Spinal cord (tissue), 10 donors: ENCODE measurements around the gene MIA. TPM values are rescaled to one million over a fixed set of nuclear protein-coding genes. Genes with fewer than 3 reads are reported as not detected.
"Not testable (repeated sequence)": the region's sequence is repeated elsewhere in the genome, so short reads cannot be mapped to it uniquely, and the experiment has no call there.

Source experiments
- DNase-seq, 6 donors: peaks; one replicate each; pipeline versions ENCODE4 v3.0.0 to v3.0.0-alpha.2; 2013 to 2015; ENCODE audit warnings: low spot score in 6 of 6, low read depth in 4 of 6
- H3K27ac ChIP-seq: one replicate; pipeline ENCODE4 v1.5.1; 2013; ENCODE audit warnings: low read depth, low read length, control low read depth
- H3K27me3 ChIP-seq: one replicate; pipeline ENCODE4 v1.6.1; 2013; ENCODE audit warnings: low read length; ENCODE audit not compliant: control insufficient read depth, insufficient read depth
- H3K36me3 ChIP-seq: one replicate; pipeline ENCODE4 v1.6.1; 2013; ENCODE audit warnings: low read length; ENCODE audit not compliant: control insufficient read depth, insufficient read depth
- H3K4me1 ChIP-seq: one replicate; pipeline ENCODE4 v1.6.1; 2013; ENCODE audit warnings: low read length; ENCODE audit not compliant: control insufficient read depth, insufficient read depth
- H3K4me3 ChIP-seq: one replicate; pipeline ENCODE4 v1.5.1; 2013; ENCODE audit warnings: low read depth, low read length, control low read depth
- H3K9me3 ChIP-seq: one replicate; pipeline ENCODE4 v1.6.1; 2013; ENCODE audit warnings: low read length; ENCODE audit not compliant: control insufficient read depth, insufficient read depth
- WGBS: methylation state at CpG from one replicate; pipeline ENCODE4 v1.1.5; 2013; ENCODE audit warnings: missing lambda C conversion rate; ENCODE audit not compliant: insufficient coverage; 5-methylcytosine and 5-hydroxymethylcytosine counted together
- polyA plus RNA-seq, 2 donors: library from polyadenylated mRNA; unstranded; fragments of 120-200 nt; gene quantifications; one replicate each; pipeline ENCODE4 v1.2.1, GENCODE V29; 2013; ENCODE audit not compliant: insufficient read length in 2 of 2
- total RNA-seq, 2 donors: library from RNA; depleted of rRNA in 1 of 2; stranded (reverse); fragments of 120-200 nt in 1 of 2; fragments of >200 nt in 1 of 2; gene quantifications; one replicate each; pipeline versions ENCODE4 v1.2.3 to v1.2.4, GENCODE V29; 2013 to 2014
- donor health status: healthy.

The MIA gene
- total and polyA plus RNA-seq, 4 donors: 7.9 to 20.2 (median 14.2) TPM

DNA sequence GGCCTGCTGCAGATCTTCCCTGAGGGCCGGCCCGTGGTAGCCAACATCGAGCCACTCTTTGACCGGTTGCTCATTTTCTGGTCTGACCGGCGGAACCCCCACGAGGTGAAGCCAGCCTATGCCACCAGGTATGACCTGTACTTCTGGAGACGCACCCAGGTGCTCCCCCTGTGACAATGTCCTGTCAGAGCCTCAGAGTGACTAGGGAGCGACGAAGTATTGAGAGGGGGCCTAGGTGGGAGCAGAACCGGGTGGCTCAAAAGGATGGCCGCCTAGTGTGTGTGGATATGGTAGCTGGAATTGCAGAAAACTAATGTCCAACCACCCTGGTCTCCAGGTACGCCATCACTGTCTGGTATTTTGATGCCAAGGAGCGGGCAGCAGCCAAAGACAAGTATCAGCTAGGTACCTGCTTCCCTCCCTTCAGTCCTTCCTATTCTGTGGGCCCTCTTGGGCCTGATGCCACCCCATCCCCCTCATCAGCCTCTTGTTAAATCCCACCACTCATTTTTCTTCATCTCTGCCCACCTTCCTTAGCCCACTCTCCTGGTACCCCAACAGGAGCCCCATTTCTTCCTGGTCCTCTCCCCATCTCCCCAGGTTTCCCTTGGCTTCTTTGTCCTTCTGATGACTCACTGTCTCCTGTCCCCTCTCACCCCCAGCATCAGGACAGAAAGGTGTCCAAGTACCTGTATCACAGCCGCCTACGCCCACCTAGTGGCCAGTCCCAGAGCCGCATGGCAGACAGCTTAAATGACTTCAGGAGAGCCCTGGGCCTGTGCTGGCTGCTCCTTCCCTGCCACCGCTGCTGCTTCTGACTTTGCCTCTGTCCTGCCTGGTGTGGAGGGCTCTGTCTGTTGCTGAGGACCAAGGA lies 32.1 kb downstream of the MIA start:
- peak in 2 of 6 donors; percentile 21 to 47 for DNase-seq
- H3K9me3 ChIP-seq: no peaks in the 10 kb centered on the region
- no peak overlapping the region for H3K4me3 ChIP-seq
- no peaks in the 10 kb centered on the region for H3K27me3 ChIP-seq
- 55% methylated on average over 17 of the region's 18 CpGs for WGBS
- peaks cover 90% of the 10 kb centered on the region for H3K4me1 ChIP-seq
- peak overlapping the region; percentile 70 for H3K27ac ChIP-seq
- peaks cover 63% of the 10 kb centered on the region for H3K36me3 ChIP-seq

DNA sequence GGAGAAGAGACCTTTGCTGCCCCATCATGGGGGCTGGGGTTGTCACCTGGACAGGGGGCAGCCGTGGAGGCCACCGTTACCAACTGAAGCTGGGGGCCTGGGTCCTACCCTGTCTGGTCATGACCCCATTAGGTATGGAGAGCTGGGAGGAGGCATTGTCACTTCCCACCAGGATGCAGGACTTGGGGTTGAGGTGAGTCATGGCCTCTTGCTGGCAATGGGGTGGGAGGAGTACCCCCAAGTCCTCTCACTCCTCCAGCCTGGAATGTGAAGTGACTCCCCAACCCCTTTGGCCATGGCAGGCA lies 32.7 kb downstream of the MIA start:
- no peak overlapping the region for H3K27ac ChIP-seq
- H3K27me3 ChIP-seq: no peaks in the 10 kb centered on the region
- peaks cover 57% of the 10 kb centered on the region for H3K36me3 ChIP-seq
- no peak overlapping the region for H3K4me3 ChIP-seq
- no peak for DNase-seq
- 93% methylated on average over 2 of the region's 2 CpGs for WGBS
- H3K4me1 ChIP-seq: peaks cover 86% of the 10 kb centered on the region
- no peaks in the 10 kb centered on the region for H3K9me3 ChIP-seq

GRCh38 chr19:40808497-40808896 lies 33.2 kb downstream of the MIA start:
- no peak overlapping the region for H3K4me3 ChIP-seq
- 95% methylated on average over 5 of the region's 5 CpGs for WGBS
- H3K4me1 ChIP-seq: peaks cover 84% of the 10 kb centered on the region
- H3K36me3 ChIP-seq: peaks cover 51% of the 10 kb centered on the region
- no peak overlapping the region for H3K27ac ChIP-seq
- H3K9me3 ChIP-seq: no peaks in the 10 kb centered on the region
- H3K27me3 ChIP-seq: no peaks in the 10 kb centered on the region
- DNase-seq: no peak

GRCh38 chr19:40809358-40810086 lies 34.2 kb downstream of the MIA start:
- WGBS: 93% methylated on average over 39 of the region's 39 CpGs
- Histone ChIP-seq H3K36me3 (peaks cover 42% of the 10 kb centered on the region), H3K27me3 (no peaks in the 10 kb centered on the region), H3K4me3 (no peak overlapping the region), H3K9me3 (no peaks in the 10 kb centered on the region), H3K27ac (no peak overlapping the region), H3K4me1 (peaks cover 80% of the 10 kb centered on the region)
- DNase-seq: peak in 1 of 6 donors; percentile 5

GRCh38 chr19:40810160-40810559 lies 34.8 kb downstream of the MIA start:
- no peaks in the 10 kb centered on the region for H3K9me3 ChIP-seq
- H3K4me3 ChIP-seq: peak overlapping the region; percentile 39
- WGBS: 73% methylated on average over 4 of the region's 14 CpGs
- H3K27me3 ChIP-seq: no peaks in the 10 kb centered on the region
- peak overlapping the region; percentile 47 for H3K27ac ChIP-seq
- peaks cover 74% of the 10 kb centered on the region for H3K4me1 ChIP-seq
- no peak for DNase-seq
- H3K36me3 ChIP-seq: peaks cover 36% of the 10 kb centered on the region

GRCh38 chr19:40810649-40811408 lies 35.5 kb downstream of the MIA start:
- H3K27ac ChIP-seq: peak overlapping the region; percentile 82
- peaks cover 32% of the 10 kb centered on the region for H3K36me3 ChIP-seq
- peaks cover 68% of the 10 kb centered on the region for H3K4me1 ChIP-seq
- DNase-seq: peak in 2 of 6 donors; percentile 77 to 87
- 2% methylated on average over 48 of the region's 65 CpGs for WGBS
- not testable (repeated sequence) for H3K27me3 ChIP-seq, H3K9me3 ChIP-seq
- peak overlapping the region; percentile 39 for H3K4me3 ChIP-seq

DNA sequence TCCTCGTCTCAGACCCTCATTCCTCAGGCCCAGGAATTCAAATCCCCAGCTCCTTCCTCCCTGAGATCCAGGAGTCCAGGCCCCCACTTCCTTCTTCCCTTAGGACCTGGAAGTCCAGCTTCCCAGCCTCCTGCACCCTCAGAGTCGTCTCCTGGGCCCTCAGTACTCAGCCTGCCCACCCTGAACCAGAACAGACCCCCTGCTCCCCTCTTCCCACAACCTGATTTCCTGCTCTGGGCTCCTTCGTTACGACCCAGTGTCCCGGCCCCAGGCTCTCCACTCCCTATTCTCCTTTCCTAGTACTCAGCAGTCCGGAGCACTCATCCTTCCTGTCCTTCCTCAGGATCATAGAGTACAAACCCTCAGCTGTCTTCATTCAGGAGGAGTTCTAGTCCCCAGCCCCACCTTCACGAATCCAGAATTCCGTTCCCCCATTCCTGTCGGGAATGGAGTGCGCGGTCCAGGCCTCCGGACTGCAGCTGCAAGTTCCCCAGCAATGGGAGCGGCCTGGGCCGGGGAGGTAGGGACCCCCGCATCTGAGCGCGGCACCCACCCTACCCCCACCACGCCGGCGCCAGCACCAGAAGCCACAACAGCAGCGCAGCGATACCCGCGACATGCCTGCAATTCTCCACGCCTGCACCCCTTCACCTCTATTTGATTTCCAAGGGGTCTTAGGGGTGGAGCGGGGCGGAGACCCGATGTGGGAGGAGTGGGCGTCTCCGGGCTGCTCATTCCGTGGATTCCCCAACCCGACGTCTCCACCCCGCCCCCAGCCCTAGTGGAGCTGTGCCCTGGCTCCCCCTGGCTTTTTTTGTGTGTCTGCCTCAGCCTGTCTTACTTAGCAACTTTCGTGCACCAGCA lies 36.4 kb downstream of the MIA start:
- Histone ChIP-seq H3K4me1 (peaks cover 59% of the 10 kb centered on the region), H3K27ac (peak overlapping the region; percentile 82), H3K9me3 (no peaks in the 10 kb centered on the region), H3K27me3 (no peaks in the 10 kb centered on the region), H3K4me3 (peak overlapping the region; percentile 39), H3K36me3 (peaks cover 32% of the 10 kb centered on the region)
- 9% methylated on average over 18 of the region's 35 CpGs for WGBS
- peak in 2 of 6 donors; percentile 68 to 79 for DNase-seq

- 81% methylated on average over 6 of the region's 7 CpGs for WGBS
- not testable (repeated sequence) for H3K4me3 ChIP-seq, H3K9me3 ChIP-seq, DNase-seq, H3K27me3 ChIP-seq
- Histone ChIP-seq H3K4me1 (peaks cover 50% of the 10 kb centered on the region), H3K36me3 (peaks cover 24% of the 10 kb centered on the region), H3K27ac (peak overlapping the region; percentile 49)
Observed at GRCh38 chr19:40812571-40812970, 37.2 kb downstream of the MIA start.

DNA sequence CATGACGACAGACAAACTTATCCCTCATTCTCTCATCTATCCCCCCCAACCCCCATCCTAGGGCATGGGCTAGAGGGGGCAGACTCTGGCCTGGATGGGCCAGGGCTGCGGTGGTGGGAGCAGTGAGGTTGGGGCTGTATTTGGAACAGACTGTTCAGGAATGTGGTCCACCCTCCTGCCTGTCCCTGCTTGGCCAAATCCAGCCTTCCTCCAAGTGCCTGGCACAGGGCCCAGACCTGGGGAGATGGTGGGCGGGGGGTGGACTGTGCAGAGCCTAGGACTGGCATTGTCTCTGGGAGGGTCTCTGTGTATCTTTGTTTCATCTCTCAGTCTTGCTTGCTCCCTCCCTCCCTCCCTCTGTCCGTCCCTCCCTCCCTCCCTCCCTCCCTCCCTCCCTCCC lies 37.9 kb downstream of the MIA start:
- H3K27me3 ChIP-seq: no peaks in the 10 kb centered on the region
- H3K4me1 ChIP-seq: peaks cover 44% of the 10 kb centered on the region
- no peaks in the 10 kb centered on the region for H3K9me3 ChIP-seq
- peak in 2 of 6 donors; percentile 35 to 69 for DNase-seq
- H3K4me3 ChIP-seq: no peak overlapping the region
- WGBS: no CpG with 5 or more reads among the region's 4 CpGs
- H3K27ac ChIP-seq: peak overlapping the region; percentile 49
- peaks cover 18% of the 10 kb centered on the region for H3K36me3 ChIP-seq
